HG03045 (cell line): ENCODE measurements around the gene SMIM35.

Source experiments
- ATAC-seq: cut with Tn5 transposase; IDR thresholded peaks from one replicate; pipeline ENCODE4 v1.9.1; 2021; ENCODE audit warnings: mild to moderate bottlenecking, moderate library complexity; ENCODE audit not compliant: unreplicated experiment

SMIM35 gene

GRCh38 chr11:117969160-117969991, 117.4 kb downstream of the SMIM35 start:
- ATAC-seq = no peak

GRCh38 chr11:117966908-117967307, 119.9 kb downstream of the SMIM35 start:
- no peak for ATAC-seq

- ATAC-seq = no peak
Measured at GRCh38 chr11:117962826-117963225, 123.9 kb downstream of the SMIM35 start.

- ATAC-seq = no peak
Measured at GRCh38 chr11:117961896-117962295, 124.9 kb downstream of the SMIM35 start.

GRCh38 chr11:117960406-117960805, 126.4 kb downstream of the SMIM35 start:
- ATAC-seq = no peak

GRCh38 chr11:117959438-117960149, 127.2 kb downstream of the SMIM35 start:
- ATAC-seq = no peak

- no peak for ATAC-seq
Measured at GRCh38 chr11:117958949-117959348, 127.8 kb downstream of the SMIM35 start.
